Activated CD8-positive, alpha-beta memory T cell treated with anti-CD3 and anti-CD28 coated beads, Interleukin-2, amount 50 U/mL, for 4 hours (primary cell): ENCODE data around the gene FNIP2.
"Not testable (repeated sequence)": the region's sequence is repeated elsewhere in the genome, so short reads cannot be mapped to it uniquely, and the experiment has no call there.

Source experiments
- DNase-seq: peaks from one replicate; pipeline ENCODE4 v3.0.0-alpha.2; 2020

The FNIP2 gene

DNA sequence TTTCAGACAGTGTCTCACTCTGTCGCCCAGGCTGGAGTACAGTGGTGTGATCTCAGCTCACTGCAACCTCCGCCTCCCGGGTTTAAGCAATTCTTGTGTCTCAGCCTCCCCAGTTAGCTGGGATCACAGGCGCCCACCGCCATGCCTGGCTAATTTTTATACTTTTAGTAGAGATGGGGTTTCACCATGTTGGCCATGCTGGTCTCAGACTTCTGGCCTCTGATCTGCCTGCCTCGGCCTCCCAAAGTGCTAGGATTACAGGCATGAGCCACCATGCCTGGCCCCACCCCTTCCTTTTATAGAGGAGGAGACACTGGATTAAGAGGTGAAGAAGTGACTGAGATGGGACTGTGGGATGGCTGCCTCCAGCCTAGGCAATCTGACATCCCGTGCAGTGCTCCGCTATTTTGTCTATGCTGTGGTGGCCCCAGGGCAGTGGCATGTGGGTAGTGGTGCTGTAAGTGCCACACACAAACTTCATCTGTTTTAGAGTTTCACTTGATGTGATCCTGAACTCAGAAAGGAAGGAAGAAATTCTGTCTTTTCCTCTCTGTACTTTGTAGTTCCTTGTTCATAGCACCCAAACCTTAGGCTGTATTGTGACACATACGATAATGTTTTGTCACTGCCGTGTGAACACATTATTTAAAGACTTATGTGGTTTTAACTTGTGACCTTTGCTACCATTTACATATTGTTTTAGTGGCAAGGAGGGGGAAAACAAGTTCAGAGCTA, 48.9 kb downstream of the FNIP2 start:
- DNase-seq = no peak

DNA sequence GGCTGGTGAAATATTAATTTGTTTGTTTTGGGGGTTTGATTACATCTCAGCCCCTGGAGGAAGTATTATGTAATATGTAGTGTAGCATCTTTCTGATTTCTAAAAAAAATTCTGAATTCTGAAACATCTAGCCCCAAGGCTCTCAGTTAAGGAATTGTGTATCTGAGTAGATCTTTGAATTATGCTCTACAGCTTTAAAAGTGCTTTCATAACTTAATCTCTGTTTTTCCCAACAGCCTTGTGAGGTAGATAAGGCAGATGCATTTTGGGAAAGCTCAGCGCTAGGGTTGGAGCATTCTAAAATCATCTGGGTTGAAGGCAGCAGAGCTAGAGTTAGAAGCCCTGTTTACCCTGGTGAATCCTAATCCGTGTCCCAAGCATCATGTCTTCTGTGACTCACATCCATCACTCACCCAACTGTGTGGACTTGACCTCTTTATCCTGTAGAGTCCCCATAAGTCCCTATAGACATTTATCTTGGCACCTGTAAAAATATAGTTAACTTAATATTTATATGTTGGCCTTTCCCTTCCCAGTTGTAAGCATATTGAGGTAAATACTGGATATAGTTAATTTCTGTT, 49.8 kb downstream of the FNIP2 start:
- DNase-seq = no peak

DNA sequence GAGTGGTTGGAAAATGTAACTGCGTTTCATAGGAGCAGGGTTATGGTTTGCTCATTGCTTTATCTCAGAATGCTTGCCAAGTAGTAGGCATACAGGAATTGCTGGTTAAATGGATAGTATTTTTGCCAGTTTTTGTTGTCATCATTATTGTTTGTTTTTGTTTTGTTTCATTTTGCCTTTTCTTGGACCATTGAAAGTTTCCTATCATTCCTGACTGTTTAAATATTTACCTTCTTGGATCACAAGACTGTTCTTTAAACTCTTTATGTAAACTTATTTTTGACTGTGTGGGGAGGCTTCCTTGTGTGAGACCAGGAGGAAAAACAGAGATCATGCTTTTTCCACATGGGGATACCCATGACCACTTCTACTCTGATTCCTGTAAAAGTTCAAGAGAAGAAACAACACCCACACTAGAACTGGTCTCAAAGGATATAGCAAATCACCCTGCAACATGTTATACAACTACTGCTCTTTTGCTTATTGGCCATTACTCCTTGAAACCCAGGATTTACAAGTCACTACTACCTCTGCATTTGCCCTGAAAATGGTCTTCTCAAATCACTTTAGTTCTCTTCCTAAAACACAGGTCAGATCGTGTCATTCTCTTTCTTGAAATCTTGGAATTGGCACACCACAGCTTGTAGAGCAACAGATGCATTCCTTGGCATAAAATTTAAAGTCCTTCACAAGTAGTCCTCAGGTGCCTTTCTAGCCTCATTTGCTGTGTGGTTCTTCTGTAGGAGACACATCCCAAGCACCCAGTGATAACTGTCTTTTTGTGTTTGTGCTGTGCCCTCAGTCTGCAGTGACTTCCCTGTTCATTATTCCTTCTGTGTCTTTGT, 51.3 kb downstream of the FNIP2 start:
- DNase-seq = no peak

DNA sequence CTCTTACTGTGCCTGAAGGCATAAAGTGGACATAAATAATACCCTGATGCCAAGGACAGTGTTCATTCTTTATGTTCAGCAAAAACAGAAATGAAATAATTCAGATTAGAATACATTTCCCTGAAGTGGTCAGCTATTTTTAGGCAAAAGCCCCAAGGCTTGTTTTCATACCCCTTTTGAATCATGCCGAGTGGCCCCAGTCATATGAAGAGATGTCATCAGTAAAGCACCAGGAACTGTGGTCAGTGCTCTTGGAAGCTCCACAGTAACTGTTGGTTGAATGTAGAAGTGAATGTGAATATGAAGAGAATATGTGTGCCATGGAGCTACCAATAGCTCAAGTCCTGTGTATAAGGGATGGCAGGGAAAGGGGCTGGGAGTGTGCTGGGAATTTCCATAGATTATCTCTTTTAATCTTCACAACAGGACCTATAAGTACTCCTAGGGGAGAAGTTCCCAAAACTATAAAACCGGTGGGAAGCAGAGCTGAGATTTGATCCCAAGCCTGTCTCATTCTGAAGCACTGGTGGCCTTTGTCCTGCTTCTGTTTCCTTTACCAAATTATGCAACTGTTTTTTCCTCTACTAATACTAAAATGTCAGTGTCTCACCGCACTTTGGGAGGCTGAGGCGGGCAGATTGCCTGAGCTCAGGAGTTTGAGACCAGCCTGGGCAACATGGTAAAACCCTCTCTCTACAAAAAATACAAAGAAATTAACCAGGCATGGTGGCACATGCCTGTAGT, 52.6 kb downstream of the FNIP2 start:
- DNase-seq = no peak

DNA sequence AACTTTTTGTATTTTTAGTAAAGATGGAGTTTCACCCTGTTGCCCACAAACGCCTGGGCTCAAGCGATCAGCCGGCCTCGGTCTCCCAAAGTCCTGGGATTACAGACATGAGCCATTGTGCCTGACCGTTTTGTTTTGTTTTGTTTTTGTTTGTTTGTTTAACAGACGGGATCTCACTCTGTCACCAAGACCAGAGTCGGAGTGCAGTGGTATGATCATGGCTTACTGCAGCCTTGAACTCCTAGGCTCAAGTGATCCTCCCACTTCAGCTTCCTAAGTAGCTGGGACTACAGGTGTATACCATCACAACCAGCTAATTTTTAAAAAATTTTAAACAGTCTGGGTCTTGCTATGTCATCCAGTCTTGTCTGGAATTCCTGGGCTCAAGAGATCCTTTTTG, 53.5 kb downstream of the FNIP2 start:
- no peak for DNase-seq

DNA sequence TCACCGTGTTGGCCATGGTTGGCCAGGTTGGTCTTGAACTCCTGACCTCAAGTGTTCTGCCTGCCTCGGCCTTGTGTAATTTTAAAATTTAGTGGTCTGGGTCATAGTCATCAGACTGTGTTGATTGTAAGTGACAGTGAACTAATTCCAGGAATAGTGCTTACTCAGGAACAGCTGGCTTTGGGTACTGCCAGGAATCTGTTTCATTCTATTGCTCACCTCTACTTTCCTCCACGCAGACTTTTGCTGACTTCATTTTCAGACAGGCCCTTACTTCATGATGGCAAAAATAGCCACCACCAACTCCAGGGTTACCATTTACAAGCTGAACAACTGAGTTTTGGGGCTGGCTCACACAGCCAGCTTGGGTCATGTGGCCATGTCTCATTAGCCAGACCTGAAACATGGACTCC, 54.6 kb downstream of the FNIP2 start:
- DNase-seq = no peak

DNA sequence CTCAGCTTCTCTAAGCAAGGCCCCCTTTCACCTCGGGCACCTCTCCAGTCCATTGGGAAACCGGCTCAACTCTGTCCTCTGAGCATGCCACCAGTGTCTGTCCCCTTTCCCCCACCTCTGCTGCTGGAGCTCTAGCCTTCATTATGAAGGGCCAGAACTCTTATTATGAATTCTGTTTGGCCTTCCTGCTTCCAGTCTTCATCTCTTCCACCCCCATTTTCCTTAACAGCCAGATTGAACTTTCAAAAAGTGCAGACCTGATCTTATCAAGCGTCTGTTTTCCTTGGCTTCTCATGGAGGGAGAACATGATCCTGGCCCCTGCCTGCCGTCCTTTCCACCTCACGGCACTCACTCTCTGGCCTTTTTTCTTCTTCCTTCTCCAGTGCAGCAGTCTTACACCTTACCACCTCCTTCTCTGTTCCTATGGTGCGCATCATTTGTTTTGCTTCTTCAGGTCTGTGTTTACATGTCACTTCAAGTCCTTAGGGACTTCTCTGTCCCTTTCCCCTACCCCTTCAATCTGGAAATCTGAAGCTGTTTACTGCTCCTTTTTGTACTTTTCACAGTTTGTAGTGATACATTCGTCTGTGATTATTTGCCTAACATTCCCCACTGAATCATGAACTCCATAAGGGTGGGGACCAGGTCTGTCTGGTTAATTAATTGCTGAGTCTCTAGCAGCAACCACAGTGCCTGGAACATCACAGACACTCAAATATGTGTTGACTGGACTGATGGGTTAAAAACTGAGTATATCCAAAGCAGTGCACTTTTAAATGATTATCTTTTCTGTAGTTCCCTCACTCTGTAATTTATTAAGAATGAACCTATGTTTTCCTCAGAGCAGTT, 55.8 kb downstream of the FNIP2 start:
- DNase-seq = no peak

DNA sequence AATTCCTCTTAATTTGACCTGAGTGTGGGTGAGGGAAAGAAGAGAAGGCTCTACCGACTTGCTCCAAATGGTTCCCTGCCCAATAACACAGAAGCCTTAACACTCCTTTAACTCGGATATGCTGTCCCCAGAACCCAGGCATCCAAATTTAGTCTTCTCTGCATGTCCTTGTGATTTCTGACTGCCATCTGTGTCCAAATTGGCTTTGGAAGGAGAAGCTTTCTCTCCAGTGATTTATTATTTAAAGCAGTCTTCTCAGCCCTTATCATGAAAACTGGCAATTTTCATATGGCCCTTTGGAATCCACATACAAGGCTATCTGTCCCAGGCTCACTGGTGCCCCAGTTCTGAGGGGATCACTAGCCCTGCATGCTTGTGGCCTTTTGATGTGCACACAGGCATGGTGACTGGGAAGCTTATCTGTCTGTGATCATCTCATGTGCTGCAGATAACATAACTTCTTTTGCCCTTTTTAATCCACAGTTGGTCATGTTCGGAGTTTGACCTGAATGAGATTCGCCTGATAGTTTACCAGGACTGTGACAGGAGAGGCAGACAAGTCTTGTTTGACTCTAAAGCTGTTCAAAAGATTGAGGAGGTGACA, 56.7 kb downstream of the FNIP2 start:
- DNase-seq = no peak

DNA sequence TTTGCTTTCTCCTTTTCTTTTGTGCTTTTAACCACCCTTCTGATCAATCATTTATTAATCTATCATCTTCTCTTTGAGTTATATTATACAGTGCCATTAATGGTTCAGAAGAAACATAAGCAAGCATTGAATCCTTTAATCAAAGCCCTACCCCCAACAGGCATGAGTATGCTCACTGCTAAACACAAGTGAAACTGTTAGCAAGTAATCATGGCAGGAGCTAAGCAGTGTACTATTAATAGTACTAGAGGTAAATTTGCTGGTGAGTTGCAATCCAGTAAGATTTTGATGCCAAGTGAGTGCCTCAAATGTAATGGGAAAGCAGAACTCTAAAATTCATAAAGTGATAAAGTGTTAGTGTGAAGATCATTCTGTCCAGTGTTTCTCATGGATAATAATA, 57.2 kb downstream of the FNIP2 start:
- DNase-seq = no peak

DNA sequence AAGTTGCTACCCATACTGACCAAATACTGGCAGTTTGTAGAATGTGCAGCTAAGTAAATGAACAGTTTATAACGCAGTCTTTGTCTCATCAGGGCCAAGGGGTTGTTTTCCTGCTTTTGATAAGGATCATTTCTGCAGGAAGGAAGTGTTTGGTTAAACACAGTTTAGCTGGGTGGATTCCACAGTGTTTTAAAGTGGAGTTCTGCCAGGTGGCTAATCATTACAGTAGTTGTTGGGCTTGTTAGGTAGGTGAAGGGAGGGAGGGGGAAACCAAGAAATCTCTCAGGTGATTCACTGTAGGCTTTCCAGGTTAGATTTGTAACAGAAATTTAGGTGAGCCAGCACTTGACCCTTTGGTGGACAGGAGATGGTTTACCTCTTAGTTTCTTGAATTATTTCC, 58.1 kb downstream of the FNIP2 start:
- DNase-seq = no peak

DNA sequence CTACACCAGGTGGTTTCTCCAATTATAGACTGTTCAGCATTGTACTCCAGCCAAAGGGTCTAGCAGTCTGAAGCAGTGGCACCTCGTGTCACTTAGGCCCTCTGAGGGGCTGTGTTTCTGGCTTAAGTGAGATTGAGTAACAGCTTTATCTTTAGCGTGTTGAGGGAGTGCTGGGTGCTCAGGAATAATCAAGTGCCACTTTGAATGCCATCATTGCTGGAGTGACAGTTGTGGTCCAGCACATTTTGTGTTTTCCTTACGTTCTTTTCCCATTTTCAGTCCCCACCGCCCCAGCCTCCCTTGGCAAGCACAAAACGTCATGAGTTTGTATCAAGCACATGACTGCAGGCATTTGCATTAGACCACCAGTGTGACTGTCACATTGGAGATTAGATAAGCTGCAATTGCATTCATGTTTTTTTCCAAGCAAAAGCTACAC, 58.7 kb downstream of the FNIP2 start:
- DNase-seq = no peak

DNA sequence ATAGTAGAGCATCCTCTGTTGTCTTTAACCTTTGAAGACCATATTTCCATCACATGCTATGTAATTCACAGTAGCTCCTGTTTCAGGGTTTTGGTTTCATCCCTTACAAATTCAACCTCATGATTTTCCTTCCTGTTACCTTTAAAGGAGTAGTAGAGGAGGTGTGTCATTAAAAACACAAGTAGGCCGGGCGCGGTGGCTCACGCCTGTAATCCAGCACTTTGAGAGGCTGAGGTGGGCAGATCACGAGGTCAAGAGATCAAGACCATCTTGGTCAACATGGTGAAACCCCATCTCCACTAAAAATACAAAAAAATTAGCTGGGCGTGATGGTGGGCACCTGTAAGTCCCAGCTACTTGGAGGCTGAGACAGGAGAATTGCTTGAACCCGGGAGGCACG, 59.3 kb downstream of the FNIP2 start:
- not testable (repeated sequence) for DNase-seq

DNA sequence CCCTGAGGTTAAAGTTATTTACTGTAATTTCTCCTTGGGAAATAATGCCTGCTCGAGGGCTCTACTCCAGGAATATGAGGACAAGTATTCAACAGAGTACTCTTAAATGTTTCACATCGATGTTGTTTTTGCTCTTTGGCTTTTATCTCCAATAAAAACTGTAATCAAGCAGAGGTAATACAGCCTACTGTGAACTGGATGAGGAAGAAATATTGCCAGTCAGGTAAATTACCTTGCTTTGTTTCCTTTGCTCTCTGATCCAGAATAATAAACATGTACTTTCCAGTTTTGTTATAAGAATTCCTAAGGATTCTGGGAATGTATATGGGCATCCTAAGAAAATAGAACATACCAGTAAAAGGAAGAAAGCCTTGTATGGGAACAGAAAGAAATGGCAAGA, 60.4 kb downstream of the FNIP2 start:
- no peak for DNase-seq

DNA sequence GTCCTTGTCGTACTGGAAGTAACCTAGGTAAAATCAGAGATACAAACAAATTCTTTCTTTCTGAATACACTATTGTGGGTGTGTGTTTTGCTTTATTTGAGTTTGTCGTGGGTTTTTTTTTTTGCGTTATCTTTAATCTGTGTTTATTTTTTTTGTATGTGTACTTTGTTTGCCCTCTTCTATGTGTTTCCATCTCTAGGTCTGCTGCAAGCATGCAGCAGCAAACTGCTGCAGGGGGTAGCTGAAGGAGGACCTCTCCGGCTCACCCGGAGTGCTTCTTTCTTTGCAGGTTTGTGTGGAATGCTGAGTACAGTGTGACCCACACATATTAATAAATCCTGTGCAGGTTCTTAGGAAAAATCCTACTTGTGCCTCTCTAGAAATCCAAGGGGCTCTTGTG, 64.8 kb downstream of the FNIP2 start:
- no peak for DNase-seq

DNA sequence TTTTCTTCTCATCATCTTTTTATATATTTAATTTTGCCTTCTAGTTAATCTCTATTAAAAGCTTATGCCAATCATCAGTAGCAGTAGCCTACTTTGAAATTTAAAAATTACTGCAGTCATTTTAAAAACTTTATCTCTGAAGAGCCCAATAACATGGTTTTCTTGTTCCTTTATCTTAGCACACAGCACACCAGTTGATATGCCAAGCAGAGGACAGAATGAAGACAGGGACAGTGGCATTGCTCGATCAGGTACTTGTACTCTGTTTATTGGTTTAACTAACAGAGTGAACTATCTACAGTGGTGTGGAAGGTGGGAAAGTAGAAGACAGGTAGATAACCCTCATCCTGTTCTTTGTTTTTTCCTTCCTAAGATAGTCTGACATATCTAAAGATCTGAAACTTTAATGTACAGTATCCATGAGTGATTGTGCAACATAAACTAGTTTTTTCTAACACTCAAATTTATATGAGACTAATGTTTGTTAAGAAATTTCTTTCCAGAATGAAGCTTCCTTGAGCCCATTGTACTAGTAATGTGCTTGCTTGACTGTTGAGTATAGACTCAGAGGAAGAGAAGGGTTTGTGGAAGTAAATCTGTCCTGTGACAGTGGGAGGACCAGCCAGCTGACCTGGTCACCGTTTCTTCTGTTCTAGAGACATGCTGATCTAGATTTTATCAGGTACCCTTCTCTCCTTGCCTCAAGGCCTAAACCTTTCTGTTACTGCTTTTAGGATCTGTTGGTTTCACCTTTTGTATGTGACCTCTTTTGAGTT, 66.6 kb downstream of the FNIP2 start:
- no peak for DNase-seq

DNA sequence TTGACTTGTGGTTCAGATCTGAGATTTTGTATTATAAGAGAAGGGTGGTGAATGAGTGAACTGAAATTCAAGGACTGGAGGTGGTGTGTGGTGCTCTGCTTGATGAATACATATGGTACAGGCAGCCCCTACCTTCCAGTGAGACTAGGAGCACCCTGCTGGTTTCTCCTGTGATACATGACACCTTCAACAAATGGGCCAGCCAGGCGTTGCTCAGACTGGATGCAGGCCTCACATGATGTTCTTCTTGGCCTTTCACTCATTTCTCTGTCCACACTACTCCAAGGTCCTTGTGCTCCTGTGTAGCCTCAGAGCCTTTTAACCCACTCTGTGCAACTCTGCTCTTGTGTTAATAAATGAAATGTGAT, 67.2 kb downstream of the FNIP2 start:
- no peak for DNase-seq

DNA sequence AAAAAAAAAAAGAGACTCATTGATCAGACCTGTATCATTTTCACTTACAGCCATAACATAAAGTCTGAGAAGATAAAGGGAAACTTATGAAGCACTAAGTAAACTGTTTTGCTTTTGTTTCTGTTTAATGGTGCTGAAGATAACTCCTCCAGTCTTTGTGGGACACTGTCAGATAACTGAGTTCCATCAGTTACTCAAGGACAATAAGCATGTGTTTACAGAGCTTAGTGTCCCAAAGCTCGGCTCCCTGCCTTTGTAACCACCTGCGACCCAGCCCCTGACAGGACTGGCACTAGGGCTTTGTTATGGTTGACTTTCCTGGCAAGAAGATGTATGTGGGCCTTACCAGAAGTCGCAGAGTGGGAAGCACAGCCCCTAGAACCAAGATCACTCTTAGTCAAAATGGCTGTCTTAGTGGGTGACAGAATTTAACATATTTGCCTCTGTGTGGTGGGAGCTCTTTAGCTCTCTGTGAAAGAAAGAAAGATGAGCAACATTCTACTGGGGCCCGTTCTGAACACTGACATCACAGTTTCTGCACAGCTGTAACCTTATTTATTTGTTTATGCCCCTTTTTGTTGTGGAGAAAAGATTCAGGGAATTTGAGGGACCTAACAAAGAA, 68.1 kb downstream of the FNIP2 start:
- DNase-seq = no peak

DNA sequence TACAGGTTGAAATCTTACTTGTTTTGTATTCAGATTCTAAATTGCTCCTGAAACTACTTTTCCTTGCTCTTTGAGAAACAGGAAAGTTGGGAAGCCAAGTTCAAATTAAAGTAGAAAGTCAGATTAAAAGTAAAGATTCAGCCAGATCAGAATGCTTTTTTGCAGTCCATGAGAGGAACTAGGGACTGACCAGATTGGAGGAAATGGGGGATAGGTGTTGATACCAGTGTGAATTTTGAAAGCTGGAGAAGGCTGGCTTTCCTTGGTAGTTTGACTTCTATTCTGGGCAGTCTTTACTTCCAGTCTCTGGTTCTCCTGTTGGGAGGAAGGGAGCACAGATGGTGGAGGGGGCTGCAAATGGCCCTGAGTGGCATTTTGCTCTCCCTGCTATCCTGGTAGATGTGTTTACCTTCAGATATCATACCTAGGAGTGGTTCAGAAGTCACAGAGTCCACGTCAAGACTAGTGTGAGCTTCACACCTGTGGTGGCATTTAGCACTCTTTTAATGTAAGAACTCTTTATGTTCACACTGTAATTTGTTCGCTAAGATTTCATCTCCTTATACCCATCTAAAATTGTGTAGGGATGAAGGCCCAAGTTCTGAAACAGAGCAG, 68.8 kb downstream of the FNIP2 start:
- DNase-seq = no peak

DNA sequence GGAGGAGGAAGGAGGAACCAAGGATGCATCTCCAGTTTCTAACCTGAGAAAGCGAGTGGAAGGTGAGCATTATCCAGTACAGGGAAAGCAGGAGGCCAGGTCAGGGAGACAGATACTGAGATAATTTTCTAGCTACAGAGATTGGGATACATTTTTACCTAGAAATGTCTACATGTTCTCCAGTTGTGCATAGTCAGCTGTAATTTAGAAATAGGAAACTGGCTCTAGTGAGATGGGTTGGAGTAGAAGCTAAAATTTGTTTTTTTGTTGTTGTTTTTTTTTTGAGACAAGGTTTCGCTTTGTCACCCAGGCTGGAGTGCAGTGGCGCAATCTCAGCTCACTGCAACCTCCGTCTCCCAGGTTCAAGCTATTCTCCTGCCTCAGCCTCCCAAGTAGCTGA, 71.3 kb downstream of the FNIP2 start:
- DNase-seq = no peak

DNA sequence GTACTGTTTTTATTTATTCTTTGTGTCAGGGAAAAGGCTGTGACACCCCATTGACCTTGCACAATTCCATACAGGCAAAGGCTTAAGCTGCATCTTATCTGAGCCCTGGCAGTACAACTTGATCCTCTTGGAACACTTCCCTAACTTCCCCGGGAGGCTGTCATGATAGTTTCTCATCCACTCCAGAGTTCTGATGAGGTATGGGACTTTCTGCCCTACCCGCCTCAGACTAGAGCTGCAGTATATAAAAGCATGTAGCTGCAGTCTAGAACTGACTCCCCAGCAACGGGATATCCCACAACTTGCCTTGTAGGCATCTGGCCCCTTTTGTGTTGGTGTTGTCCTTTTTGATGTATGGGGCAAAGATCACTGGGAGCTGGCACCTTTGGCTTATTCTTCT, 72.7 kb downstream of the FNIP2 start:
- DNase-seq = no peak
